Aorta (tissue), 5 donors: ENCODE results near the gene GP1BA. TPM values are rescaled to one million over a fixed set of nuclear protein-coding genes. Genes with fewer than 3 reads are reported as not detected.
A peak's percentile ranks its signal among the peaks of the same experiment; 100 is the strongest.

Experiments used
- ATAC-seq: fragments of 200-7000 bp; cut with Tn5 transposase; one replicate; pipeline ENCODE4 v1.9.1; 2022; ENCODE audit warnings: moderate library complexity; ENCODE audit not compliant: low FRiP score
- DNase-seq, 2 donors: peaks; one replicate each; pipeline ENCODE4 v3.0.0-alpha.2; 2020
- H3K27ac ChIP-seq, 2 donors: one replicate each; pipeline ENCODE4 v1.5.1; 2013; ENCODE audit warnings: low read length in 2 of 2, mild to moderate bottlenecking in 2 of 2, moderate library complexity in 2 of 2, control low read depth in 1 of 2, inconsistent platforms in 1 of 2, low read depth in 1 of 2
- H3K27me3 ChIP-seq, 2 donors: one replicate each; pipeline ENCODE4 v1.6.1; 2013; ENCODE audit warnings: control low read depth in 1 of 2, low read length in 1 of 2, mild to moderate bottlenecking in 1 of 2, moderate library complexity in 1 of 2; ENCODE audit not compliant: insufficient read depth in 2 of 2, control insufficient read depth in 1 of 2
- H3K36me3 ChIP-seq, 2 donors: one replicate each; pipeline ENCODE4 v1.6.1; 2013; ENCODE audit warnings: control low read depth in 1 of 2, low read length in 1 of 2, mild to moderate bottlenecking in 1 of 2; ENCODE audit not compliant: insufficient read depth in 2 of 2, control insufficient read depth in 1 of 2
- H3K4me1 ChIP-seq, 2 donors: one replicate each; pipeline ENCODE4 v1.6.1; 2013; ENCODE audit warnings: low read length in 2 of 2, control low read depth in 1 of 2, mild to moderate bottlenecking in 1 of 2, moderate library complexity in 1 of 2; ENCODE audit not compliant: insufficient read depth in 2 of 2, control insufficient read depth in 1 of 2
- H3K4me3 ChIP-seq, 2 donors: one replicate each; pipeline ENCODE4 v1.5.1; 2013; ENCODE audit warnings: low read length in 2 of 2, control low read depth in 1 of 2, mild to moderate bottlenecking in 1 of 2
- H3K9me3 ChIP-seq: one replicate; pipeline ENCODE4 v1.6.1; 2013; ENCODE audit warnings: mild to moderate bottlenecking, low read length; ENCODE audit not compliant: control insufficient read depth
- WGBS, 2 donors: extraction: QIAGEN DNeasy Blood & Tissue Kit; methylation state at CpG; one replicate each; pipeline ENCODE4 v1.1.7; 2013; 5-methylcytosine and 5-hydroxymethylcytosine counted together
- intact Hi-C, 2 donors: fragments of 100-400 bp; cut with DNase I; formaldehyde crosslinking; loops; one replicate each; pipeline versions ENCODE4 v1.14.2 to v1.15.0; 2022
- polyA plus RNA-seq, 2 donors: library from polyadenylated mRNA; stranded (reverse); fragments of 200-250 nt; gene quantifications; one replicate each; pipeline ENCODE4 v1.2.3, GENCODE V29; 2013
- total RNA-seq, 2 donors: library from RNA; stranded (reverse); fragmentation: NEBNext Ultra II Directional; extraction: Animal tissue kit (Norgen Biotek cat#: 25700); gene quantifications; one replicate each; pipeline ENCODE4 v1.2.1, GENCODE V29; 2021
- donor health status: healthy with polysubstance abuse.
- donor health status: Bipolar disorder and iron deficiency.
- donor health status: DM: no; HTN: no; CAD: no.
- donor health status: DM: no; HTN: no; CAD: no.
- donor health status: DM: yes; HTN: yes; CAD: no.

The GP1BA gene
- total and polyA plus RNA-seq, 4 donors: 0.08 to 0.19 TPM; not detected in 2

GRCh38 chr17:4938688-4939545 lies 6.8 kb downstream of the GP1BA start:
- ATAC-seq (no peak), DNase-seq (peak in 1 of 2 donors; percentile 45)
- Histone ChIP-seq H3K36me3 (no peaks in the 10 kb centered on the region), H3K4me3 (peak overlapping the region; percentile 32 to 86), H3K27me3 (no peaks in the 10 kb centered on the region), H3K4me1 (no peaks in the 10 kb centered on the region), H3K9me3 (no peaks in the 10 kb centered on the region), H3K27ac (peak overlapping the region in 1 of 2 donors; percentile 56)
- intact Hi-C loops: loop anchor here in 1 of 2 donors (5.0 kb wide), 1 partner anchor 63 kb away; no protein-coding TSS in a partner anchor
- WGBS, 2 donors: 55 to 57% methylated on average over 18 to 19 of the region's 19 CpGs

GRCh38 chr17:4939546-4939795 lies 7.4 kb downstream of the GP1BA start:
- H3K4me3 ChIP-seq: peak overlapping the region; percentile 32 to 86
- intact Hi-C loops: loop anchor here in 1 of 2 donors (5.0 kb wide), 1 partner anchor 63 kb away; no protein-coding TSS in a partner anchor
- peak overlapping the region in 1 of 2 donors; percentile 56 for H3K27ac ChIP-seq
- DNase-seq (peak; percentile 65 to 82), ATAC-seq (no peak)
- WGBS, 2 donors: 0 to 1% methylated on average over 16 of the region's 16 CpGs
- H3K36me3 ChIP-seq: no peaks in the 10 kb centered on the region
- H3K4me1 ChIP-seq: no peaks in the 10 kb centered on the region
- H3K9me3 ChIP-seq: no peaks in the 10 kb centered on the region
- no peaks in the 10 kb centered on the region for H3K27me3 ChIP-seq

- DNase-seq (peak; percentile 96 to 98), ATAC-seq (peak; percentile 96)
- H3K36me3 ChIP-seq: no peaks in the 10 kb centered on the region
- peak within 1 kb of the TSS; percentile 56 to 86 for H3K4me3 ChIP-seq
- intact Hi-C loops: loop anchor here in 1 of 2 donors (5.0 kb wide), 1 partner anchor 62 kb away; no protein-coding TSS in a partner anchor
- no peaks in the 10 kb centered on the region for H3K27me3 ChIP-seq
- no peaks in the 10 kb centered on the region for H3K9me3 ChIP-seq
- H3K27ac ChIP-seq: peak within 1 kb of the TSS in 1 of 2 donors; percentile 79
- 0 to 1% methylated on average over 67 to 72 of the region's 72 CpGs for WGBS, 2 donors
- no peaks in the 10 kb centered on the region for H3K4me1 ChIP-seq
Measured at GRCh38 chr17:4939796-4940554, 7.9 kb downstream of the GP1BA start, which contains the start of the genes RNF167 and SLC25A11. RNF167 (plus strand) TSS chr17:4940268; CDS start chr17:4940910, 642 bp downstream. SLC25A11 (minus strand) TSS chr17:4940046; CDS start chr17:4939910, 136 bp downstream.

GRCh38 chr17:4940555-4941318 lies 8.7 kb downstream of the GP1BA start:
- Histone ChIP-seq H3K27ac (peak overlapping the region in 1 of 2 donors; percentile 65), H3K4me1 (no peaks in the 10 kb centered on the region), H3K4me3 (peak overlapping the region; percentile 56 to 65), H3K36me3 (no peaks in the 10 kb centered on the region), H3K27me3 (no peaks in the 10 kb centered on the region), H3K9me3 (no peaks in the 10 kb centered on the region)
- DNase-seq (peak in 1 of 2 donors; percentile 87), ATAC-seq (peak; percentile 82)
- intact Hi-C loops: no loop called here
- 1% methylated on average over 29 of the region's 29 CpGs for WGBS, 2 donors

- H3K4me3 ChIP-seq: peak overlapping the region; percentile 56 to 65
- H3K27ac ChIP-seq: no peak overlapping the region
- no peak for ATAC-seq
- no peaks in the 10 kb centered on the region for H3K4me1 ChIP-seq
- no peak for DNase-seq
- H3K27me3 ChIP-seq: no peaks in the 10 kb centered on the region
- H3K9me3 ChIP-seq: no peaks in the 10 kb centered on the region
- H3K36me3 ChIP-seq: no peaks in the 10 kb centered on the region
- 58 to 62% methylated on average over 4 of the region's 4 CpGs for WGBS, 2 donors
- intact Hi-C loops: no loop called here
Measured at GRCh38 chr17:4941319-4941610, 9.2 kb downstream of the GP1BA start.

GRCh38 chr17:4942760-4943508 lies 10.9 kb downstream of the GP1BA start:
- Histone ChIP-seq H3K27me3 (no peaks in the 10 kb centered on the region), H3K9me3 (no peaks in the 10 kb centered on the region), H3K4me1 (no peaks in the 10 kb centered on the region), H3K4me3 (no peak overlapping the region), H3K27ac (no peak overlapping the region), H3K36me3 (no peaks in the 10 kb centered on the region)
- DNase-seq (no peak), ATAC-seq (no peak)
- WGBS, 2 donors: 69% methylated on average over 13 of the region's 13 CpGs
- intact Hi-C loops: no loop called here

- intact Hi-C loops: no loop called here
- 22 to 27% methylated on average over 3 of the region's 3 CpGs for WGBS, 2 donors
- H3K9me3 ChIP-seq: no peaks in the 10 kb centered on the region
- H3K27me3 ChIP-seq: peaks cover 0 to 2% of the 10 kb centered on the region in 2 donors
- H3K4me1 ChIP-seq: no peaks in the 10 kb centered on the region
- H3K4me3 ChIP-seq: no peak overlapping the region
- no peaks in the 10 kb centered on the region for H3K36me3 ChIP-seq
- ATAC-seq (no peak), DNase-seq (no peak)
- H3K27ac ChIP-seq: no peak overlapping the region
Measured at GRCh38 chr17:4944163-4944553, 12.1 kb downstream of the GP1BA start.
